Activated CD4-positive, alpha-beta T cell treated with anti-CD3 and anti-CD28 coated beads, Interleukin-2, amount 10 ng/mL, durations not matched to agents 24 days and 14 days (primary cell): ENCODE data around the gene MAN2C1. TPM values are rescaled to one million over a fixed set of nuclear protein-coding genes. Genes with fewer than 3 reads are reported as not detected.

ENCODE experiments used
- total RNA-seq: library from RNA; stranded (reverse); gene quantifications from 2 replicates; pipeline ENCODE4 v1.2.3, GENCODE V29; 2022

Gene MAN2C1
- total RNA-seq, 1 donor from 2014 or later: 255 TPM

Other genes starting within 250 kb of the MAN2C1 start
- 43.2 and 43.9 TPM in 2 replicates for gene C15orf39, start 166.7 kb downstream of the MAN2C1 start, total RNA-seq
- not detected in 2 replicates for gene GOLGA6C, start 110.3 kb downstream of the MAN2C1 start, total RNA-seq
- gene GOLGA6D, start 85.8 kb downstream of the MAN2C1 start, total RNA-seq: not detected in 2 replicates
- gene COMMD4, start 32.5 kb downstream of the MAN2C1 start, total RNA-seq: 79.5 and 86.7 TPM in 2 replicates
- gene NEIL1, start 21.6 kb downstream of the MAN2C1 start, total RNA-seq: 3.7 and 4.7 TPM in 2 replicates
- 92.2 and 102 TPM in 2 replicates for gene SIN3A, start 83.1 kb upstream of the MAN2C1 start, total RNA-seq
- gene PTPN9, start 210.7 kb upstream of the MAN2C1 start, total RNA-seq: 21.0 and 23.6 TPM in 2 replicates